CD8-positive, alpha-beta memory T cell (primary cell): Measurements from ENCODE around the gene KRT16. TPM values are rescaled to one million over a fixed set of nuclear protein-coding genes. Genes with fewer than 3 reads are reported as not detected.

Source experiments
- CTCF ChIA-PET: fragments of 350-600 bp; sonication (Branson Sonifier 250); formaldehyde crosslinking; loops from one replicate; lab custom pipeline; 2021; ENCODE audit warnings: antibody characterized with exemption; lab: Charles Lee
- POLR2A ChIA-PET: fragments of 350-600 bp; sonication (Branson Sonifier 250); formaldehyde crosslinking; loops from one replicate; lab custom pipeline; 2021; ENCODE audit warnings: antibody characterized with exemption; lab: Charles Lee
- DNase-seq, 5 donors: peaks; one replicate each; pipeline versions ENCODE4 v3.0.0 to v3.0.0-alpha.2; 2020 to 2022; ENCODE audit warnings: mixed read lengths in 1 of 5
- H3K27ac ChIP-seq: one replicate; pipeline ENCODE4 v1.7.0; 2013; ENCODE audit warnings: low read depth, mild to moderate bottlenecking, low read length, moderate library complexity
- H3K27me3 ChIP-seq: 2 replicates; pipeline ENCODE4 v1.7.0; 2013; ENCODE audit warnings: low read length, mild to moderate bottlenecking; ENCODE audit not compliant: insufficient read depth, poor library complexity, severe bottlenecking
- H3K36me3 ChIP-seq: 2 replicates; pipeline ENCODE4 v1.7.0; 2013; ENCODE audit warnings: mild to moderate bottlenecking, low read length, moderate library complexity; ENCODE audit not compliant: insufficient read depth
- H3K4me1 ChIP-seq: 2 replicates; pipeline ENCODE4 v1.7.0; 2013; ENCODE audit warnings: mild to moderate bottlenecking, low read length, moderate library complexity; ENCODE audit not compliant: insufficient read depth
- H3K4me3 ChIP-seq: 2 replicates; pipeline ENCODE4 v1.7.0; 2013; ENCODE audit warnings: mild to moderate bottlenecking, low read length
- H3K9me3 ChIP-seq: 2 replicates; pipeline ENCODE4 v1.7.0; 2013; ENCODE audit warnings: mild to moderate bottlenecking, low read length
- H3K27ac Mint-ChIP-seq, 8 donors: one replicate each; pipeline ENCODE4 v1.8.0; 2020 to 2021; ENCODE audit warnings: mixed read lengths in 8 of 8, mild to moderate bottlenecking in 6 of 8, inconsistent platforms in 3 of 8, moderate library complexity in 3 of 8
- H3K27me3 Mint-ChIP-seq, 2 donors: one replicate each; pipeline ENCODE4 v1.8.0; 2020 to 2021; ENCODE audit warnings: mixed read lengths in 2 of 2, mild to moderate bottlenecking in 1 of 2, moderate library complexity in 1 of 2
- H3K36me3 Mint-ChIP-seq, 3 donors: one replicate each; pipeline ENCODE4 v1.8.0; 2020 to 2021; ENCODE audit warnings: mixed read lengths in 3 of 3, inconsistent platforms in 1 of 3, mild to moderate bottlenecking in 1 of 3
- H3K4me1 Mint-ChIP-seq, 3 donors: one replicate each; pipeline ENCODE4 v1.8.0; 2020 to 2021; ENCODE audit warnings: mixed read lengths in 3 of 3, inconsistent platforms in 1 of 3, mild to moderate bottlenecking in 1 of 3
- H3K4me3 Mint-ChIP-seq, 7 donors: one replicate each; pipeline ENCODE4 v1.8.0; 2020 to 2021; ENCODE audit warnings: mixed read lengths in 7 of 7, mild to moderate bottlenecking in 6 of 7, moderate library complexity in 4 of 7, inconsistent platforms in 2 of 7
- H3K9me3 Mint-ChIP-seq, 5 donors: one replicate each; pipeline ENCODE4 v1.8.0; 2020 to 2022; ENCODE audit warnings: mixed read lengths in 5 of 5, mild to moderate bottlenecking in 3 of 5, moderate library complexity in 2 of 5, inconsistent platforms in 1 of 5
- polyA plus RNA-seq: library from polyadenylated mRNA; unstranded; fragments of 300-500 nt; fragmentation: Illumina TruSeq; gene quantifications from one replicate; pipeline ENCODE4 v1.2.3, GENCODE V29; 2021
- total RNA-seq, 2 experiments: library from RNA; stranded (reverse); gene quantifications; one replicate each; pipeline ENCODE4 v1.2.3, GENCODE V29; 2021

KRT16 gene
- total and polyA plus RNA-seq, 3 experiments from 2014 or later, result not detected

GRCh38 chr17:41563607-41564170, 48.9 kb downstream of the KRT16 start:
- peaks cover 15 to 22% (median 18%) of the 10 kb centered on the region in 3 donors for H3K4me1 Mint-ChIP-seq
- Histone ChIP-seq H3K36me3 (no peaks in the 10 kb centered on the region), H3K4me3 (no peak overlapping the region), H3K4me1 (peaks cover 3% of the 10 kb centered on the region), H3K9me3 (peaks cover 11% of the 10 kb centered on the region), H3K27ac (no peak overlapping the region), H3K27me3 (peaks cover 9% of the 10 kb centered on the region)
- peaks cover 5 to 12% (median 9%) of the 10 kb centered on the region in 5 donors for H3K9me3 Mint-ChIP-seq
- ChIA-PET POLR2A (no interaction called here), CTCF (no interaction called here)
- peaks cover 14 to 38% of the 10 kb centered on the region in 2 donors for H3K27me3 Mint-ChIP-seq
- H3K27ac Mint-ChIP-seq, result no peak overlapping the region
- no peak for DNase-seq
- H3K4me3 Mint-ChIP-seq, result no peak overlapping the region
- no peaks in the 10 kb centered on the region for H3K36me3 Mint-ChIP-seq

GRCh38 chr17:41561554-41561953, 51.0 kb downstream of the KRT16 start:
- Mint-ChIP-seq H3K27me3 (peaks cover 17 to 54% of the 10 kb centered on the region in 2 donors), H3K4me3 (no peak overlapping the region), H3K4me1 (peaks cover 2 to 7% (median 3%) of the 10 kb centered on the region in 3 donors), H3K36me3 (no peaks in the 10 kb centered on the region), H3K9me3 (no peaks in the 10 kb centered on the region), H3K27ac (no peak overlapping the region)
- peaks cover 1% of the 10 kb centered on the region for H3K4me1 ChIP-seq
- ChIA-PET POLR2A (no interaction called here), CTCF (no interaction called here)
- H3K27me3 ChIP-seq, result peaks cover 9% of the 10 kb centered on the region
- H3K9me3 ChIP-seq, result peaks cover under 1% of the 10 kb centered on the region
- DNase-seq, result no peak
- H3K36me3 ChIP-seq, result no peaks in the 10 kb centered on the region
- no peak overlapping the region for H3K4me3 ChIP-seq
- no peak overlapping the region for H3K27ac ChIP-seq

Other genes with a start within 250 kb of the KRT16 start
- gene KRT33B, start 243.0 kb downstream of the KRT16 start, total RNA-seq, result not detected
- gene KRT33B, start 243.0 kb downstream of the KRT16 start, polyA plus RNA-seq, result not detected
- not detected for gene KRT34, start 230.5 kb downstream of the KRT16 start, total RNA-seq
- not detected for gene KRT34, start 230.5 kb downstream of the KRT16 start, polyA plus RNA-seq
- not detected for gene KRT31, start 215.2 kb downstream of the KRT16 start, total RNA-seq
- gene KRT31, start 215.2 kb downstream of the KRT16 start, polyA plus RNA-seq, result not detected
- not detected for gene KRT37, start 188.2 kb downstream of the KRT16 start, total RNA-seq
- not detected for gene KRT37, start 188.2 kb downstream of the KRT16 start, polyA plus RNA-seq
- gene KRT38, start 171.8 kb downstream of the KRT16 start, total RNA-seq, result not detected
- not detected for gene KRT38, start 171.8 kb downstream of the KRT16 start, polyA plus RNA-seq
- not detected for gene KRT32, start 145.4 kb downstream of the KRT16 start, total RNA-seq
- gene KRT32, start 145.4 kb downstream of the KRT16 start, polyA plus RNA-seq, result not detected
- not detected for gene KRT35, start 131.6 kb downstream of the KRT16 start, total RNA-seq
- gene KRT35, start 131.6 kb downstream of the KRT16 start, polyA plus RNA-seq, result not detected
- gene KRT36, start 122.9 kb downstream of the KRT16 start, total RNA-seq, result not detected
- not detected for gene KRT36, start 122.9 kb downstream of the KRT16 start, polyA plus RNA-seq
- gene KRT13, start 107.2 kb downstream of the KRT16 start, total RNA-seq, result not detected
- gene KRT13, start 107.2 kb downstream of the KRT16 start, polyA plus RNA-seq, result not detected
- gene KRT15, start 93.9 kb downstream of the KRT16 start, total RNA-seq, result not detected
- not detected for gene KRT15, start 93.9 kb downstream of the KRT16 start, polyA plus RNA-seq
- gene KRT19, start 84.5 kb downstream of the KRT16 start, total RNA-seq, result not detected
- gene KRT19, start 84.5 kb downstream of the KRT16 start, polyA plus RNA-seq, result not detected
- not detected for gene KRT9, start 40.7 kb downstream of the KRT16 start, total RNA-seq
- not detected for gene KRT9, start 40.7 kb downstream of the KRT16 start, polyA plus RNA-seq
- not detected for gene KRT14, start 25.9 kb downstream of the KRT16 start, total RNA-seq
- gene KRT14, start 25.9 kb downstream of the KRT16 start, polyA plus RNA-seq, result not detected
- under 1 TPM in 1 of 2 experiments, not detected in 1; 0.35 TPM for gene KRT17, start 11.8 kb upstream of the KRT16 start, total RNA-seq
- not detected for gene KRT17, start 11.8 kb upstream of the KRT16 start, polyA plus RNA-seq
- gene EIF1, start 76.1 kb upstream of the KRT16 start, total RNA-seq, result 1,000 to 10,000 TPM; 1,446 to 1,504 TPM
- gene EIF1, start 76.1 kb upstream of the KRT16 start, polyA plus RNA-seq, result 1,526 TPM
- not detected for gene GAST, start 99.6 kb upstream of the KRT16 start, total RNA-seq
- not detected for gene GAST, start 99.6 kb upstream of the KRT16 start, polyA plus RNA-seq
- under 1 TPM; 0.13 to 0.18 TPM for gene HAP1, start 121.9 kb upstream of the KRT16 start, total RNA-seq
- not detected for gene HAP1, start 121.9 kb upstream of the KRT16 start, polyA plus RNA-seq
- under 1 TPM; 0.33 to 0.35 TPM for gene JUP, start 173.9 kb upstream of the KRT16 start, total RNA-seq
- not detected for gene JUP, start 173.9 kb upstream of the KRT16 start, polyA plus RNA-seq
- gene P3H4, start 199.2 kb upstream of the KRT16 start, total RNA-seq, result 1 to 10 TPM; 2.6 to 3.7 TPM
- 5.4 TPM for gene P3H4, start 199.2 kb upstream of the KRT16 start, polyA plus RNA-seq
- gene FKBP10, start 200.2 kb upstream of the KRT16 start, total RNA-seq, result 1 to 10 TPM; 1.4 to 1.5 TPM
- not detected for gene FKBP10, start 200.2 kb upstream of the KRT16 start, polyA plus RNA-seq
- gene NT5C3B, start 223.5 kb upstream of the KRT16 start, total RNA-seq, result 10 to 100 TPM; 48.5 to 50.2 TPM
- gene NT5C3B, start 223.5 kb upstream of the KRT16 start, polyA plus RNA-seq, result 45.0 TPM
- gene KLHL10, start 225.1 kb upstream of the KRT16 start, total RNA-seq, result not detected
- 0.24 TPM for gene KLHL10, start 225.1 kb upstream of the KRT16 start, polyA plus RNA-seq